ENCODE measurements around the gene XRCC3. TPM values are rescaled to one million over a fixed set of nuclear protein-coding genes. Genes with fewer than 3 reads are reported as not detected.

Gene XRCC3
- total RNA-seq, 2 donors from 2014 or later: 36.4 to 62.4 TPM

DNA sequence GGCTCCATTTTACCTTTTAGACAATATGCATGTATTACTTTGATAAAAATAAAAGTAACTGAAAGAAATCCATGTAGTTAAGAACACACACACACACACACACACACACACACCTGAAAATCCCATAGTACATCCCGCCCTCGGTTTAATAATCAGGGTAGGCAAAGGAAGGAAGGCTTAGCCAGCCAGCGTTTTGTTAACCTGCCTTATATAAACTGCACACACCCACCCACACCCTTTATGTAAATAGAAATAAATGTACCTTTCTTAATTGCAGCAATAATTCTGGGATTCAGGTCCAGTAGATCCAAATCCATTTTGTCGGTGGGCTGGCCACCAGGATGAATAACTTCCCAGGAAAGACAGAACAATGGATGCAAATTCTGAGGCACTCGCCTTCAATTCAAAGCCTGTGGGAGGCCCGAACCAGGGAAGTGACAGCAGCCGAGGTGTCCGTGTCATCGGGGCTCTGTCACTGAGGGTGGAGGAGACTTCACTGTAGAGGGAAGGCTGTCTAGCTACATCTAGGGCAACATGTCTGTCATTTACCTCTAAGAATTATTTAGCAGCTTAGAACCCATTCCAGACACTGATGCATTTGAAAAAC is 4.4 kb downstream of the XRCC3 start:
- H3K27me3 Mint-ChIP-seq: no peaks in the 10 kb centered on the region
- ATAC-seq (replicated peaks): no peak
- H3K27ac Mint-ChIP-seq: no peak overlapping the region
- H3K36me3 Mint-ChIP-seq (ENCODE audit: low read depth): peaks cover 44% of the 10 kb centered on the region
- no peak overlapping the region for H3K4me3 Mint-ChIP-seq
- H3K4me1 Mint-ChIP-seq: peaks cover 13% of the 10 kb centered on the region
- H3K9me3 Mint-ChIP-seq: no peaks in the 10 kb centered on the region

DNA sequence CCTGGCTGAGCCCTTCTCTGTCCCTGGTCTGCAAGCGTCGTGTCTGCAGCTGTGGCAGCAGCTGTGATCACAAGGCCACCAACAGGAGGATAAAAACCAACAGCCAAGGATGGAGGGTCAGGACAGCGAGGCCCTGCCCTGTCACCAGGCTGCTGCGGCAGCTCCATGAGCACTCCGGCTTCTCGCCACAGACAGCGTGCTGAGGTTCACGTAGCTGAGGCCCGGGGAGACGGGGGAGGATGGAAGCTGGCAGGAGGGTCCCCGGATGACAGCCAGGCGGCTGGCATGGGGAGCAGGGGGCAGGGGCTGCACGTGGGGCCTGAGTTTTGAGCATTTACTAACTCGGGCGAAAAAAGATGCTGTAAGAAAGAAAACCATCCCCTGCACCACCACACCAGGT is 5.4 kb downstream of the XRCC3 start:
- ATAC-seq (replicated peaks): no peak
- no peaks in the 10 kb centered on the region for H3K27me3 Mint-ChIP-seq
- H3K4me1 Mint-ChIP-seq: peaks cover 9% of the 10 kb centered on the region
- H3K4me3 Mint-ChIP-seq: no peak overlapping the region
- no peaks in the 10 kb centered on the region for H3K9me3 Mint-ChIP-seq
- H3K27ac Mint-ChIP-seq: no peak overlapping the region
- H3K36me3 Mint-ChIP-seq (ENCODE audit: low read depth): peaks cover 45% of the 10 kb centered on the region

DNA sequence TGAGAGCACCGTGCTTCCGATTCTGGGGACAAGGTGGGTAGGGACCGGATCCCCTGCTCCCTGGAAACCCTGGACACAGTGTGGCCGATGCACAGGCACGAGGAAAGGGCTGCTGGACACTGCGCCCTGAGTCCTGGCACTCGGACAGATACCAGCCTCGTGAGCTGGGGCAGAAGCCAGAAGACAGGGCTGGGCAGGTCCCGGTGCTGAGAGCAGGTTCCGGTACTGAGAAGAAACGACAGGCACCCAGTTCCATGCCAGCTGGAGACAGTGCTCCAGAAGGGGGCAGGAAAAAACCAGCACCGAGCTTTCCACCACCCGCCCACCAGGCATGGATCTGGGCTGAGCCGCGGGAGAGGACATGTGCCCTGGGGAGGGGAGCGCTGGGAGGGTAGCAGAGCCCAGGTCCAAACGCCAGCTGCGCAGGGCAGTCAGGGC is 6.5 kb downstream of the XRCC3 start:
- H3K36me3 Mint-ChIP-seq (ENCODE audit: low read depth): peaks cover 53% of the 10 kb centered on the region
- H3K4me1 Mint-ChIP-seq: peaks cover 7% of the 10 kb centered on the region
- no peak overlapping the region for H3K27ac Mint-ChIP-seq
- H3K9me3 Mint-ChIP-seq: no peaks in the 10 kb centered on the region
- no peak for ATAC-seq (replicated peaks)
- H3K27me3 Mint-ChIP-seq: no peaks in the 10 kb centered on the region
- H3K4me3 Mint-ChIP-seq: no peak overlapping the region

DNA sequence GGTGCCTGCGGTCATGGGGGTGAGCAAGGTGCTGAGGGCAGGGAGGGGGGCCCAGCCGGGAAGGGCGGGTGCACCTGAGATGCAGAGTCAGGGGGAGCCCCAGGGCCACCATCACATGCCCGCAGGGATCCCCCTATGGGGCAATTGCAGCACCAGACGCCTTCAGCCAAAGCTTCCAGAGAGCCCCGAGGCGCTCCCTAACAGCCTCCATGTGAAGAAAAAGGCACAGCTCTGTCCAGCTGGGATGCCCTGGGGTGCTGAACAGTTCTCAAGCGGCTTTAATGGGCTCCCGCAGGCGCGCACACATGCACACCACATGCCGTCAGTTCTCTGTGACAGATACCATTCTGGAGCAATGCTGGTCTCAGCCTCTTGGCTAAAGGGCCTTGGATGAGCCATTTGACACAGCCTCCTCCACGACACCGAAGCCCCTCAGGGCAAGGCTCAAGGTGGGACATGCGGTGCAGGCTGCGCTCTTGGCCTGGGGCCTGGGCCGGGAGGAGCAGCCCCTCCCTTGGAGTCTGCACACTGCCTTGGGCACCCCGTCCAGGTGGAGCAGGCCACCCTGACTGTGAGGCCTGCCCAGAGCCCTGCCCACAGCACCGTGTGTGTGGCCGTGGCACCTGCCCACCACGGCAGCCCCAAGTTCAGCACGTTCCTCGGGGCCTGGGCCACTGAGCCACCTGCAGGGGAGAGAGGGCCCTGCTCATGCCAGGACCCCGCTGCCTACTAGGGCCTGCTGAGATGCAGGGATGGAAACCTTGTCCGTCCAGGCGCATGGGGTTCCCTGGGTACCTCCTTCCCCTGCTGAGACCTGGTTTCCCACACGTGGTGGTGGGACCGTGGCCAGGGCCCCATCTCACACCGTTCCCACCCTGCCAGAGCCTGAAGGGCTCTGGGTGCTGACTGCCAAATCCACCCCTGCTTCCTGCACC is 7.7 kb downstream of the XRCC3 start:
- H3K36me3 Mint-ChIP-seq (ENCODE audit: low read depth): peaks cover 55% of the 10 kb centered on the region
- no peak for ATAC-seq (replicated peaks)
- no peak overlapping the region for H3K27ac Mint-ChIP-seq
- H3K9me3 Mint-ChIP-seq: no peaks in the 10 kb centered on the region
- peaks cover 6% of the 10 kb centered on the region for H3K4me1 Mint-ChIP-seq
- no peaks in the 10 kb centered on the region for H3K27me3 Mint-ChIP-seq
- H3K4me3 Mint-ChIP-seq: no peak overlapping the region

DNA sequence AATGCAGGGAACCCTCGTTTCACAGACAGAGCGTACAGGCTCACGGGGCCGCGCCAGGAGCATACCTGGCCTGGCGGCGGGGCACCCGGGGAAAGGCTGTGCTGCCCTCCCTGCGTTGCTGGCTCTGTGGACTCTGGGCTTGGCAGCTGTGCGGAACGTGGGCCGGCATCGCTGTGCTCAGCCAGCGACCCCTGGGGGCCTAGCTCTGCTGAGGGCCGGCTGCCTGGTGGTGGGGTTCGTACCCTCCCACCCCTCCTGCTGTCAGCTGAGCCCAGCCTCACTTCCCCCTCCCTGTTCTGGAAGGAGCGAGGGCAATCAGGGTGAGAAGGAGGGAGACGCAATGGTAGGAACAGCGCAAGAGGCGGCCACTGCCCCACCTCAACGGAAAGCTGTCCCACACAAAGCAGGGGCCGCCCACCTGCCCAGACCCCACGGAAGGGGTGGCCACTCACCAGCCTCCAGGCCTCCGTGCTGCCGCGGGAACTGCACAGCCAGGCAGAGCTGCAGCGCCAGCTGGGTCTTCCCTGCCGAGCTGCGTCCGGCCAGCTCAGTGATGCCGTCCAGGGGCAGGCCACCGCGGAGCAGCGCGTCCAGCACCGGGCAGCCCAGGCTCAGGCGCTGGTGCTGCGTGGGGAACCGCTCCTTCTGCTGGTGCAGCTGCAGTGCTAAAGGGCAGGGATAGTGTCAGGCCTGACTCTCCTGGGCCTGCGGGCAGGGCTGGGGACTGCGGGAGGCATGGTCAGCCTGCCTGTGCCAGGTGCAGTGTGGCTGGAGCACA is 8.5 kb downstream of the XRCC3 start:
- H3K27ac Mint-ChIP-seq: no peak overlapping the region
- H3K4me3 Mint-ChIP-seq: no peak overlapping the region
- no peaks in the 10 kb centered on the region for H3K9me3 Mint-ChIP-seq
- peaks cover 61% of the 10 kb centered on the region for H3K36me3 Mint-ChIP-seq (ENCODE audit: low read depth)
- no peak for ATAC-seq (replicated peaks)
- H3K4me1 Mint-ChIP-seq: peaks cover 6% of the 10 kb centered on the region
- H3K27me3 Mint-ChIP-seq: no peaks in the 10 kb centered on the region

DNA sequence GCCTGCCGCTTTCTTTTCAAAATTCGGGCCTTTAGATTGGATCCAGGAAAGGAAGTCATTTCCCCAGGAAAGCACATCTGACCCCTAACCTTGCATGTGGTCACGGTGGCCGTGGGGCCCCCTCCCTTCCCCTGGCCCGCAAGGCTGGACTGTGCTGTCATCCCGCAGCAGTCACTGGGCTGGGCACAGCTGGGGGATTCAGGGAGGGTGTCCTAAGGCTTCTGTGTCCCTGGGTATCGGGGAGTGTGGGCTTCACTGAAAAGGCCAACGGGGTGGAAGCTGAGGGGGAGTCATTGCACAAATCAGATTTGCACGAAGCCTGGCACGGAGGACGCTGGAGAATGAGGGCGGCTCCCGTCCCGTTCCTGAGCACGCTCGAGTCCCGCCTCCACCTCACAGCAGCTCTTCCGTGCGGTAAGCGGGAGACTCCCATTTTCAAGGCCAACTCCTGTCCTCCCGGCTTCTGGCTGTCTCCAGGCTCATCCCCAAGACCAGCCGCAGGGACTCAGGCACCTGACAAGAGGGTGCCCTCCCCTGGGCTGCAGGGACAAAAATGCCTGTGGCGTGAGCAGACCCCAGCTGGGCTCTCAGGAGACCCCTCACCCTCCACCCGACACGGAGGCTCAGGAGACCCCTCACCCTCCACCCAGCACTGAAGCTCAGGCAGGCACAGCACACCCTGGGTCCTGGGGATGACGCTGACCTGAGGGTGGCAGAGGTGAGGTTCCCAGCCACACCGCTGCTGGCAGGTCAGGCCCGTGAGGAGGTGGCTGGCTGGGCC is 9.6 kb downstream of the XRCC3 start:
- H3K27me3 Mint-ChIP-seq: no peaks in the 10 kb centered on the region
- ATAC-seq (replicated peaks): no peak

DNA sequence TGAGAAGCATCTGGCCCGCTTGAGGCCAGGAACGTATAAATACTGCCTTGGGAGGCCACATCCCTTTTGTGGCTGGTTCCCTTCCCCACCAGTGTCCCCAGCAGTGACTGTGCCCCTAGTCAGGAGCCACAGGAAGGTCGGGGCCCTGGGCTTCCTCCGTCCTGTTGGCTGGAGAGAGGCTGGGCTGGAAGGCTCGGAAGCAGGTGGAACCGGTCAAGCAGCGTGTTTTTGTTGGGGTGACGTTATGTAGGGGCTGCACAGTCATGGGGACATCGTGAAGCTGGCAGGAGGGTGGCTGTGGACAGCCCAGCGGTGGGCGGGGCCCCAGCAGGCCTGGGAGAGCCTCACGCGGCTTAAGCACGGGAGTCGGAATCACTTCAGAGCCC is 10.1 kb downstream of the XRCC3 start:
- Mint-ChIP-seq H3K4me1 (peaks cover 6% of the 10 kb centered on the region), H3K27ac (peak overlapping the region; percentile 17), H3K36me3 (ENCODE audit: low read depth) (peaks cover 53% of the 10 kb centered on the region), H3K27me3 (no peaks in the 10 kb centered on the region), H3K9me3 (no peaks in the 10 kb centered on the region), H3K4me3 (no peak overlapping the region)
- no peak for ATAC-seq (replicated peaks)

More for the DNA sequence above, 9.6 kb downstream of the XRCC3 start:
- Mint-ChIP-seq H3K4me3 (no peak overlapping the region), H3K36me3 (ENCODE audit: low read depth) (peaks cover 54% of the 10 kb centered on the region), H3K4me1 (peaks cover 6% of the 10 kb centered on the region), H3K9me3 (no peaks in the 10 kb centered on the region), H3K27ac (no peak overlapping the region)

DNA sequence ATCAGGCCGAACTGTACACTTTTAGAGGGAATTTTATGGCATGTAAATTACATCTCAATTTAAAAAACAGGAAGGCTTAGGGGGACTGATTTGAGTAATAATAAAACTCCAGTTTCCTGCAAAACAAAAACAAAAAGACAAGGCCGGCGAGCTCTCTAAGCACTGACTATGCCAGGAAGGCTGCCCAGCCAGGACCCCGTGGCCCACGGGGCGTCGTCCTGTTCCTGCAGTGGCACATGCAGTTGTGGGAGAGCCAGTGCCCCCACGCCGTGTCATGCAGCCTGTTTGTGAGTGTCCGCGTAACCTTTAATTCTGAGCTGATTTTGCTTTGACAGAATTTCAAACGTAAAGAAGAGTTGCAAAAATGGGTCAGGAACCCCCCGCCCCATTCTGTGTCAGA is 10.5 kb downstream of the XRCC3 start:
- Mint-ChIP-seq H3K4me3 (no peak overlapping the region), H3K36me3 (ENCODE audit: low read depth) (peaks cover 54% of the 10 kb centered on the region), H3K9me3 (no peaks in the 10 kb centered on the region), H3K27ac (peak overlapping the region; percentile 17), H3K4me1 (peaks cover 6% of the 10 kb centered on the region), H3K27me3 (no peaks in the 10 kb centered on the region)
- no peak for ATAC-seq (replicated peaks)

DNA sequence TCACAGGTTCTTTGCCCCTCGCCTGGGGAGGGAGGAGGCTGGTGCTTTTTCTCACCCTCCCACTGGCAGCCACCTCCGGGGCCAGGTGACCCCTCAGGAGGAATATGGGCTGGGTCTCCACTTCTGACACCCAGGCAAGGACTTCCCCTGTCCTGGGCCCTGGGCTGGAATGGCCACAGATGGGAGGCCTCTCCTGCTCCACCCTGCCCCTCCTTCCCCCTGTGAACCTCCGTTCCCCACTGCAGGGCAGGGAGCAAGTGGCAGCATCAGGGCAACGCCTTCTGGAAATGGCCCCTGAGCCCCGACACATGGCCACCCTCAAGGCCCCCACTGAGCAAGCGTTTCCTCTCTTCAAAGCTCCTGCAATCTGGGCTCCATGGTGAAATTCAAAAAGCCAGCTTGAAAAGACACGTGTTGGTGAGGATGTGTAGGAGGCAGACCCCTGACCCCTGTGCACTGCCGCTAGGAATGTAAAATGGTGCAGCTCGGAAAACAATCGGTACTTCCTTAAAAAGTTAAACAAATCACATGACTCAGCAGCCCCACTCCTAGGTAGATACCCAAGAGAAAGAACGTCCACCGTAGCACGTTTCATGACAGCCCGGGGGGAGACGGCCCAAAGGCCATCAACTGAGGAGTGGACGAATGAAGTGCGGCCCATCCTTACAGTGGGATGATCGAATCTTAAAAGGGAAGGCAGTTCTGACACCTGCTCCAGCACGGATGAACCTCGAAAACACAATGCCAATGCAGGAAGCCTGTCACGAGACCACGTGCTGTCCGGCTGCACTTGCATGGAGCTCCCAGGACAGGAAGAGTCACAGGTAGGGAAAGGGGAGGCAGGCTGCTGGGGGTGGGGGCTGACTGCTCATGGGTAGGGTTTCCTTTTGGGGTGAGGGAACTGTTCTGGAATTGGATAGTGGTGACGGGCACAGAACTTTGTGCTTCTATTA is 11.5 kb downstream of the XRCC3 start:
- Mint-ChIP-seq H3K4me1 (peaks cover 6% of the 10 kb centered on the region), H3K4me3 (no peak overlapping the region), H3K36me3 (ENCODE audit: low read depth) (peaks cover 50% of the 10 kb centered on the region), H3K27me3 (no peaks in the 10 kb centered on the region), H3K9me3 (no peaks in the 10 kb centered on the region), H3K27ac (peak overlapping the region; percentile 74)
- ATAC-seq (replicated peaks): no peak

DNA sequence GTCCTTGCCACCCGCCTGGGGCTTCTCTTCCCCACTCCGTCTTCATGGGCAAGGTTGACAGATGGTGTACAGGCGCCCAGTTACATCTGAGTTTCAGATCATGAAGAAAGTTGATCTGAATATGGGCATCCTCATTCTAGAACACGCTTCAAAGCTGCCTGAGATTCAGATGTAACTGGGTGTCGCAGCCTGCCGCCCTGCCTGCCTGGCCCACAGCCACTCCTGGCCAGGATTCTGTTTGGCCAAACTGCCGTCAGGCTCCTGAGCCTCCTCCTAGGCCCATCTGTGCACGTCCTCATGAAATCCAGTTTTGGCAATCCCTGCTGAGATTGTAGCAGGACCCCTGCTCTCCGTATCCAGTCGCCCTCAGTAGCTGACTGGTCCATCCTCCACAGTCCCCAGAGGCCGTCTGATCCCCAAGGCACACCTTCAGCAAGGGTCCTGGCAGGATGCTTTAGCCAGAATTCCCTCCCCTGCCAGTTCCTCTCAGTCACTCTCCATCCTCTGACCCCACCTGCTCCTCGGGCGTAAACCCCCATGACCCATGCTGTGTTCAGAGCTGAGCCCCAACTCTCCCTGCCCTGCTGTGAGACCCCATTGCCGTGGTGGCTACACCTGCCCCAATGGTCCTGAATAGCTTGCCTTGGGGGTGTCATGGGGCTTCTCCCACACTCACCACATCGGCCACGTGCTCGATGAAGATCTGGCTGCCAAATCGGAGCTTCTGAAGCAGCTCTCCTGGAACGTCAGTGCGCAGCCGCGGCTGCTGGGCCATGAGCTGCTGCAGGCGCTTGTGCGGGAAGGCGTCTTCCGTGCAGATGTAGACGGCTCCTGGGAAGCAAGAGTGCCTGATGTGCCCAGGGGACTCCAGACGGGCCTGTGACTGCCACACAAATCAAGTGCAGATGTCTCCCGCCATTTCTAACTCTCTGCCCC is 12.5 kb downstream of the XRCC3 start:
- H3K4me1 Mint-ChIP-seq: peaks cover 6% of the 10 kb centered on the region
- peaks cover 46% of the 10 kb centered on the region for H3K36me3 Mint-ChIP-seq (ENCODE audit: low read depth)
- no peaks in the 10 kb centered on the region for H3K9me3 Mint-ChIP-seq
- H3K27me3 Mint-ChIP-seq: no peaks in the 10 kb centered on the region
- ATAC-seq (replicated peaks): no peak
- H3K27ac Mint-ChIP-seq: no peak overlapping the region
- H3K4me3 Mint-ChIP-seq: no peak overlapping the region

DNA sequence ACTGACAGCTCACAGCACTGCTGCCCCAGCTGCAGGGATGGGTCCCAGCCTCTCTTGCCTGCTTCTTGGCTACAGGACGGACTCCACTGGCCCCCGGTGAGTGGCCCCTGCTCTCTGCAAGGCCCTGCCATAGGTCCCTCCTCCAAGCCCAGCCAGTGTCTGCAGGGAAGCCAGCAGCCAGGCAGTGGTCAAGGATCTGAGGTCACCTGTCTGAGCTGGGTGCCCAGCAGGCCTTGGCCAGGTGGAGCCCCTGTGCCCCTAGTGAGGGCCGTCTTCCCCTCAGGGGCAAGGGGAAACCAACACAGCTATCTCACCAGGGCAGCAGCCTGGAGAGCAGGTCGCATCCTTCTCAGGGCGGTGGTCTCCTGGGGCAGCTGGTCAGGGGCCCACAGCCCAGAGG is 13.2 kb downstream of the XRCC3 start:
- H3K9me3 Mint-ChIP-seq: no peaks in the 10 kb centered on the region
- H3K27ac Mint-ChIP-seq: no peak overlapping the region
- no peak overlapping the region for H3K4me3 Mint-ChIP-seq

DNA sequence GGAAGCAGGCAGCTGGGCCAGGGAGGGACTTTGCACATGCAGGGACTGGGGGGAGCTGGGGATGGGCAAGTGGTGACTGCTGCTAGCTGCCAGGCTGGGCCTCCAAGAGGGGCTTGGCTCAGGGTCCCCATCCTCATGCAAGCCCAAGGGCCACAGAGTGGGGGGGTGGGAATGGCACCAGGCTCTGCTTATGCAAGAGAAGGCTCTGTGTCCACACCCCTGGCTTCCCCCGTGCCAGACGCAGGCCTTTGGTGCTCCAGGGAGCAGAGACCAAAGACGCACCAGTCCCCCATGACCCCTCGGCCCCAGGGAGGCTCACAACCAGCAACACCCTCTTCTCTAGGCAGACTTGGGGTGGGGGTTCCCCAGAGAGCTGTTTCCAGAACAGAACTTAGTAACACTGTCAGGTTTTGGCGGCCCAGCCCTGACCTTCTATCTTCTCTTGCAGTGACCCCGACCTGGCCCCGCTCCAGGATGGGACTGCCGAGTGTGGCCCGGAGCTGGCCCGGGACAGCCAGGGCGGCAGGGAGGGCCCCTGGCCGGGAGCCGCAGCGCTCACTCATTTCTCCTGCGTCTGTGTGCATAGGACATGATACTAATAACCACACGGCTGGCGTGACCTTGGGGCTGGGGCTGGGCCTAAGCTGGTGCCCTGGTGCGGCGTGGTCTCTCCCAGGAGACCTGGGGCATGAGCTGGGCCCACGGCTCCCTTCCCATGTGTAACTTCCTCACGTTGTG is 14.3 kb downstream of the XRCC3 start:
- peaks cover 6% of the 10 kb centered on the region for H3K4me1 Mint-ChIP-seq
- ATAC-seq (replicated peaks): no peak
- H3K27ac Mint-ChIP-seq: no peak overlapping the region

More for the DNA sequence above, 13.2 kb downstream of the XRCC3 start:
- ATAC-seq (replicated peaks): no peak
- no peaks in the 10 kb centered on the region for H3K27me3 Mint-ChIP-seq
- peaks cover 6% of the 10 kb centered on the region for H3K4me1 Mint-ChIP-seq
- H3K36me3 Mint-ChIP-seq (ENCODE audit: low read depth): peaks cover 53% of the 10 kb centered on the region

More for the DNA sequence above, 14.3 kb downstream of the XRCC3 start:
- no peaks in the 10 kb centered on the region for H3K9me3 Mint-ChIP-seq
- H3K27me3 Mint-ChIP-seq: no peaks in the 10 kb centered on the region
- H3K36me3 Mint-ChIP-seq (ENCODE audit: low read depth): peaks cover 62% of the 10 kb centered on the region
- H3K4me3 Mint-ChIP-seq: no peak overlapping the region
